HEK293 (cell line): ENCODE measurements around the gene GLT8D2.

Source experiments
- SP2 ChIP-seq: fragments of 450-650 bp; formaldehyde crosslinking; IDR thresholded peaks from 2 replicates; pipeline ENCODE4 v1.5.1; 2016; ENCODE audit warnings: missing biosample characterization, missing genetic modification characterization
- TCF7L2 ChIP-seq: IDR thresholded peaks from 2 replicates; pipeline ENCODE4 v1.6.1; 2011; ENCODE audit warnings: low read depth, mild to moderate bottlenecking, inconsistent platforms, low read length, moderate library complexity, borderline replicate concordance
- ZBTB1 ChIP-seq: fragments of 450-650 bp; formaldehyde crosslinking; IDR thresholded peaks from 2 replicates; pipeline ENCODE4 v1.5.1; 2016; ENCODE audit warnings: missing biosample characterization, missing genetic modification characterization
- ZBTB21 ChIP-seq: fragments of 450-650 bp; formaldehyde crosslinking; IDR thresholded peaks from 2 replicates; pipeline ENCODE4 v1.5.1; 2017; ENCODE audit warnings: missing biosample characterization, missing genetic modification characterization
- ZNF112 ChIP-seq: fragments of 450-650 bp; formaldehyde crosslinking; IDR thresholded peaks from 2 replicates; pipeline ENCODE4 v1.5.0; 2017; ENCODE audit warnings: missing biosample characterization, missing genetic modification characterization
- ZNF302 ChIP-seq: fragments of 450-650 bp; formaldehyde crosslinking; IDR thresholded peaks from 2 replicates; pipeline ENCODE4 v1.5.1; 2016; ENCODE audit warnings: missing biosample characterization, missing genetic modification characterization, low read depth
- ZNF558 ChIP-seq: fragments of 450-650 bp; formaldehyde crosslinking; IDR thresholded peaks from 2 replicates; pipeline ENCODE4 v1.5.1; 2016; ENCODE audit warnings: missing biosample characterization, missing genetic modification characterization
- TF ChIP-seq, protein P1 (sequence below): fragments of 450-650 bp; formaldehyde crosslinking; IDR thresholded peaks from 2 replicates; pipeline ENCODE4 v1.5.1; 2016; ENCODE audit warnings: missing biosample characterization, missing genetic modification characterization
- TF ChIP-seq, protein P2 (sequence below): fragments of 450-650 bp; formaldehyde crosslinking; IDR thresholded peaks from 2 replicates; pipeline ENCODE4 v1.5.1; 2016; ENCODE audit warnings: missing biosample characterization, missing genetic modification characterization
- TF ChIP-seq, protein P3 (sequence below): fragments of 450-650 bp; formaldehyde crosslinking; IDR thresholded peaks from 2 replicates; pipeline ENCODE4 v1.5.1; 2017; ENCODE audit warnings: missing biosample characterization, missing genetic modification characterization

DNA sequence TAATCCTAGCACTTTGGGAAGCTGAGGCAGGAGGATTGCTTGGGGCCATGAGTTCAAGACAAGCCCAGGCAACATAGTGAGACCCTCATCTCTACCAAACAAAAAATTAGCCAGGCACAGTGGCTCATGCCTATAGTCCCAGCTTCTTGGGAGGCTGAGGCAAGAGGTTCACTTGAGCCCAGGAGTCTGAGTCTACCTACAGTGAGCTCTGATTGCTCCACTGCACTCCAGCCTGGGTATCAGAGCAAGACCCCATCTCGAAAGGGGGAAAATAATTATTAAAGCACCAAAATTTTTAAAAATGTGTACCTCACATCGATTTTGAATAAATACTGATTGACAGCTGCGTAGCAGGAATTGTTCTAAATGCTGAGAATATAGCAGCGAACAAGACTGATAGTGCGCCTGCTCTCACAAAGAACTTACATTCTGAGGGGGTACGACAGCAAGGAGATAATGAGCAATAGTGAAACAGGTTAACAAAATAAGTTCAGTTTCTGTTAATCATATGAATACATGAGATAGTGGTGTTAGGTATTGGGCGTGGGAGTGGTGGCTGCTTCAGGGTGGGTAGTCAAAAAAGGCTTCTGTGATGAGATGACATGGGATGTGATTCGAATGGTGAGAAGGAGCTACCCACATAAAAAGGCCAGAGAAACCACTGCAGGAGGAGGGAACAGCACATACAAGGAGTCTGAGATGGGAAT lies 33.9 kb upstream of the GLT8D2 start:
- TF ChIP-seq ZNF558 (tag by site-specific recombination) (no peak), ZNF112 (tag by site-specific recombination) (no peak), SP2 (no peak), ZBTB1 (tag by site-specific recombination) (no peak), ZBTB21 (tag by site-specific recombination) (no peak), ZNF302 (tag by site-specific recombination) (no peak), TCF7L2 (no peak)
- TF ChIP-seq, protein P1, sequence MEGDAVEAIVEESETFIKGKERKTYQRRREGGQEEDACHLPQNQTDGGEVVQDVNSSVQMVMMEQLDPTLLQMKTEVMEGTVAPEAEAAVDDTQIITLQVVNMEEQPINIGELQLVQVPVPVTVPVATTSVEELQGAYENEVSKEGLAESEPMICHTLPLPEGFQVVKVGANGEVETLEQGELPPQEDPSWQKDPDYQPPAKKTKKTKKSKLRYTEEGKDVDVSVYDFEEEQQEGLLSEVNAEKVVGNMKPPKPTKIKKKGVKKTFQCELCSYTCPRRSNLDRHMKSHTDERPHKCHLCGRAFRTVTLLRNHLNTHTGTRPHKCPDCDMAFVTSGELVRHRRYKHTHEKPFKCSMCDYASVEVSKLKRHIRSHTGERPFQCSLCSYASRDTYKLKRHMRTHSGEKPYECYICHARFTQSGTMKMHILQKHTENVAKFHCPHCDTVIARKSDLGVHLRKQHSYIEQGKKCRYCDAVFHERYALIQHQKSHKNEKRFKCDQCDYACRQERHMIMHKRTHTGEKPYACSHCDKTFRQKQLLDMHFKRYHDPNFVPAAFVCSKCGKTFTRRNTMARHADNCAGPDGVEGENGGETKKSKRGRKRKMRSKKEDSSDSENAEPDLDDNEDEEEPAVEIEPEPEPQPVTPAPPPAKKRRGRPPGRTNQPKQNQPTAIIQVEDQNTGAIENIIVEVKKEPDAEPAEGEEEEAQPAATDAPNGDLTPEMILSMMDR (tag by site-specific recombination), result no peak
- TF ChIP-seq, protein P2, sequence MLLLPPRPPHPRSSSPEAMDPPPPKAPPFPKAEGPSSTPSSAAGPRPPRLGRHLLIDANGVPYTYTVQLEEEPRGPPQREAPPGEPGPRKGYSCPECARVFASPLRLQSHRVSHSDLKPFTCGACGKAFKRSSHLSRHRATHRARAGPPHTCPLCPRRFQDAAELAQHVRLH (tag by site-specific recombination), result no peak
- TF ChIP-seq, protein P3, sequence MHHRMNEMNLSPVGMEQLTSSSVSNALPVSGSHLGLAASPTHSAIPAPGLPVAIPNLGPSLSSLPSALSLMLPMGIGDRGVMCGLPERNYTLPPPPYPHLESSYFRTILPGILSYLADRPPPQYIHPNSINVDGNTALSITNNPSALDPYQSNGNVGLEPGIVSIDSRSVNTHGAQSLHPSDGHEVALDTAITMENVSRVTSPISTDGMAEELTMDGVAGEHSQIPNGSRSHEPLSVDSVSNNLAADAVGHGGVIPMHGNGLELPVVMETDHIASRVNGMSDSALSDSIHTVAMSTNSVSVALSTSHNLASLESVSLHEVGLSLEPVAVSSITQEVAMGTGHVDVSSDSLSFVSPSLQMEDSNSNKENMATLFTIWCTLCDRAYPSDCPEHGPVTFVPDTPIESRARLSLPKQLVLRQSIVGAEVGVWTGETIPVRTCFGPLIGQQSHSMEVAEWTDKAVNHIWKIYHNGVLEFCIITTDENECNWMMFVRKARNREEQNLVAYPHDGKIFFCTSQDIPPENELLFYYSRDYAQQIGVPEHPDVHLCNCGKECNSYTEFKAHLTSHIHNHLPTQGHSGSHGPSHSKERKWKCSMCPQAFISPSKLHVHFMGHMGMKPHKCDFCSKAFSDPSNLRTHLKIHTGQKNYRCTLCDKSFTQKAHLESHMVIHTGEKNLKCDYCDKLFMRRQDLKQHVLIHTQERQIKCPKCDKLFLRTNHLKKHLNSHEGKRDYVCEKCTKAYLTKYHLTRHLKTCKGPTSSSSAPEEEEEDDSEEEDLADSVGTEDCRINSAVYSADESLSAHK, result no peak
